ENCODE results near the gene NAPG.
"Not testable (repeated sequence)": the region's sequence is repeated elsewhere in the genome, so short reads cannot be mapped to it uniquely, and the experiment has no call there.

The NAPG gene

DNA sequence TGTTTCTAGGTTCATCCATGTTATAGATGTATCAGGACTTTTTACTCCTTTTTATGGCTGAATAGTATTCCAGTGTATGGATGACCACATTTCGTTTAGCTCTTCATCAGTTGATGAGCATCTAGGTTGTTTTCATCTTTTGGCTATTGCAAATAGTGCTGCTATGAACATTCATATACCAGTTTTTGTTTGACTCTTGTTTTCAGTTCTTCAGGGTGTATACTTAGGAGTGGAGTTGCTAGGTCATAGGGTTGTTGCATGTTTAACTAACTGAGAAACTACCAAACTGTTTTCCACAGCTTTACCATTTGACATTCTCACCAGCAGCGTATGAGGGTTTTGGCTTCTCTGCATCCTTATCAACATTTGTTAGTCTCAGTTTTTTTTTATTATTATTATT, 25.8 kb upstream of the NAPG start:
- Histone ChIP-seq H3K36me3 (ENCODE audit: control insufficient read depth, insufficient read depth, low read length) (no peaks in the 10 kb centered on the region), H3K27me3 (replicated peaks; ENCODE audit: control insufficient read depth, insufficient read depth, low read length) (no peaks in the 10 kb centered on the region), H3K4me3 (replicated peaks; ENCODE audit: low read depth, low read length) (no peak overlapping the region)
- TF ChIP-seq, protein P1, sequence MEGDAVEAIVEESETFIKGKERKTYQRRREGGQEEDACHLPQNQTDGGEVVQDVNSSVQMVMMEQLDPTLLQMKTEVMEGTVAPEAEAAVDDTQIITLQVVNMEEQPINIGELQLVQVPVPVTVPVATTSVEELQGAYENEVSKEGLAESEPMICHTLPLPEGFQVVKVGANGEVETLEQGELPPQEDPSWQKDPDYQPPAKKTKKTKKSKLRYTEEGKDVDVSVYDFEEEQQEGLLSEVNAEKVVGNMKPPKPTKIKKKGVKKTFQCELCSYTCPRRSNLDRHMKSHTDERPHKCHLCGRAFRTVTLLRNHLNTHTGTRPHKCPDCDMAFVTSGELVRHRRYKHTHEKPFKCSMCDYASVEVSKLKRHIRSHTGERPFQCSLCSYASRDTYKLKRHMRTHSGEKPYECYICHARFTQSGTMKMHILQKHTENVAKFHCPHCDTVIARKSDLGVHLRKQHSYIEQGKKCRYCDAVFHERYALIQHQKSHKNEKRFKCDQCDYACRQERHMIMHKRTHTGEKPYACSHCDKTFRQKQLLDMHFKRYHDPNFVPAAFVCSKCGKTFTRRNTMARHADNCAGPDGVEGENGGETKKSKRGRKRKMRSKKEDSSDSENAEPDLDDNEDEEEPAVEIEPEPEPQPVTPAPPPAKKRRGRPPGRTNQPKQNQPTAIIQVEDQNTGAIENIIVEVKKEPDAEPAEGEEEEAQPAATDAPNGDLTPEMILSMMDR (IDR thresholded peaks at IDR 0.05; ENCODE audit: insufficient read depth, low read length, poor library complexity, severe bottlenecking) = no peak
- DNase-seq (ENCODE audit: extremely low read depth, insufficient read length) = no peak

DNA sequence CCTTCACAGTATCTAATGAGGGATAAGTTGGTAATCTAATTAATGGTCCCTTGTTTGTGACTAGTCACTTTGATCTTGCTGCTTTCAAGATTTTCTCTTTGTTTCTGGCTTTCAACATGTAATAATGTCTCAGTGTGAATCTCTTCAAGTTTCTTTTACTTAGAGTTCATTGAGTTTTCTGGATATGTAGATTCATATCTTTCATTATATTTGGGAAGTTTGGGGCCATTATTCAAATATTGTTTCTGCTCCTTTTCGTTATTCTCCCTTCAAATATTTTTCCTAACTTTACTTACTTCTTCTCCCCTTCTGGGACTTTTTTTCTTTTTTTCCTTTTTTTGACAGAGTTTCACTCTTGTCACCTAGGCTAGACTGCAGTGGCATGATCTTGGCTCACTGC, 21.1 kb upstream of the NAPG start:
- no peak for DNase-seq (ENCODE audit: extremely low read depth, insufficient read length)
- no peaks in the 10 kb centered on the region for H3K27me3 ChIP-seq (replicated peaks; ENCODE audit: control insufficient read depth, insufficient read depth, low read length)
- no peak overlapping the region for H3K4me3 ChIP-seq (replicated peaks; ENCODE audit: low read depth, low read length)
- no peaks in the 10 kb centered on the region for H3K36me3 ChIP-seq (ENCODE audit: control insufficient read depth, insufficient read depth, low read length)
- TF ChIP-seq, protein P1 (IDR thresholded peaks at IDR 0.05; ENCODE audit: insufficient read depth, low read length, poor library complexity, severe bottlenecking) = no peak

GRCh38 chr18:10505892-10506291, 19.9 kb upstream of the NAPG start:
- not testable (repeated sequence) for H3K27me3 ChIP-seq (replicated peaks; ENCODE audit: control insufficient read depth, insufficient read depth, low read length); H3K4me3 ChIP-seq (replicated peaks; ENCODE audit: low read depth, low read length); DNase-seq (ENCODE audit: extremely low read depth, insufficient read length); H3K36me3 ChIP-seq (ENCODE audit: control insufficient read depth, insufficient read depth, low read length)

GRCh38 chr18:10508591-10508990, 17.2 kb upstream of the NAPG start:
- Histone ChIP-seq H3K4me3 (replicated peaks; ENCODE audit: low read depth, low read length) (no peak overlapping the region), H3K36me3 (ENCODE audit: control insufficient read depth, insufficient read depth, low read length) (no peaks in the 10 kb centered on the region), H3K27me3 (replicated peaks; ENCODE audit: control insufficient read depth, insufficient read depth, low read length) (no peaks in the 10 kb centered on the region)
- DNase-seq (ENCODE audit: extremely low read depth, insufficient read length) = no peak
- TF ChIP-seq, protein P1 (IDR thresholded peaks at IDR 0.05; ENCODE audit: insufficient read depth, low read length, poor library complexity, severe bottlenecking) = no peak

- no peaks in the 10 kb centered on the region for H3K27me3 ChIP-seq (replicated peaks; ENCODE audit: control insufficient read depth, insufficient read depth, low read length)
These were observed 14.6 kb upstream of the NAPG start for GRCh38 chr18:10511236-10511635.

GRCh38 chr18:10514082-10514481, 11.7 kb upstream of the NAPG start:
- H3K36me3 ChIP-seq (ENCODE audit: control insufficient read depth, insufficient read depth, low read length) = no peaks in the 10 kb centered on the region
- no peak overlapping the region for H3K4me3 ChIP-seq (replicated peaks; ENCODE audit: low read depth, low read length)
- TF ChIP-seq, protein P1 (IDR thresholded peaks at IDR 0.05; ENCODE audit: insufficient read depth, low read length, poor library complexity, severe bottlenecking) = no peak
- no peaks in the 10 kb centered on the region for H3K27me3 ChIP-seq (replicated peaks; ENCODE audit: control insufficient read depth, insufficient read depth, low read length)
- DNase-seq (ENCODE audit: extremely low read depth, insufficient read length) = no peak

More at GRCh38 chr18:10511236-10511635, 14.6 kb upstream of the NAPG start:
- Histone ChIP-seq H3K36me3 (ENCODE audit: control insufficient read depth, insufficient read depth, low read length) (no peaks in the 10 kb centered on the region), H3K4me3 (replicated peaks; ENCODE audit: low read depth, low read length) (no peak overlapping the region)
- TF ChIP-seq, protein P1 (IDR thresholded peaks at IDR 0.05; ENCODE audit: insufficient read depth, low read length, poor library complexity, severe bottlenecking) = no peak
- no peak for DNase-seq (ENCODE audit: extremely low read depth, insufficient read length)

All from GM06990 (cell line).